H9 (cell line): ENCODE measurements around the gene WHRN. TPM values are rescaled to one million over a fixed set of nuclear protein-coding genes. Genes with fewer than 3 reads are reported as not detected.

Experiments used
- DNase-seq: peaks from one replicate; pipeline ENCODE4 v3.0.0-alpha.2; 2017
- H2AFZ ChIP-seq: one replicate; pipeline ENCODE4 v1.6.1; 2013; ENCODE audit warnings: mild to moderate bottlenecking, low read length, control low read depth, moderate library complexity
- H2AK5ac ChIP-seq: 2 replicates; pipeline ENCODE4 v1.6.1; 2013; ENCODE audit warnings: low read length, control low read depth, mixed read lengths; ENCODE audit not compliant: insufficient read length
- H2BK120ac ChIP-seq: one replicate; pipeline ENCODE4 v1.6.1; 2013; ENCODE audit warnings: low read depth, mild to moderate bottlenecking, low read length, control low read depth, inconsistent platforms; ENCODE audit not compliant: poor library complexity, severe bottlenecking
- H2BK12ac ChIP-seq: 2 replicates; pipeline ENCODE4 v1.6.1; 2013; ENCODE audit warnings: low read length, control low read depth, mixed read lengths, low read depth; ENCODE audit not compliant: insufficient read length
- H2BK15ac ChIP-seq: 2 replicates; pipeline ENCODE4 v1.6.1; 2013; ENCODE audit warnings: low read depth, low read length, control low read depth
- H2BK20ac ChIP-seq: one replicate; pipeline ENCODE4 v1.6.1; 2013; ENCODE audit warnings: low read depth, mild to moderate bottlenecking, low read length, control low read depth, inconsistent platforms; ENCODE audit not compliant: poor library complexity, severe bottlenecking
- H2BK5ac ChIP-seq: 2 replicates; pipeline ENCODE4 v1.6.1; 2013; ENCODE audit warnings: low read length, control low read depth, mixed read lengths; ENCODE audit not compliant: insufficient read length
- H3K14ac ChIP-seq: 2 replicates; pipeline ENCODE4 v1.6.1; 2013; ENCODE audit warnings: low read length, control low read depth; ENCODE audit not compliant: insufficient read depth
- H3K18ac ChIP-seq: 2 replicates; pipeline ENCODE4 v1.6.1; 2013; ENCODE audit warnings: low read depth, mild to moderate bottlenecking, mixed read lengths, low read length, control low read depth; ENCODE audit not compliant: insufficient read length
- H3K23ac ChIP-seq: 2 replicates; pipeline ENCODE4 v1.6.1; 2013; ENCODE audit warnings: low read length, control low read depth, mixed read lengths, low read depth; ENCODE audit not compliant: insufficient read length
- H3K23me2 ChIP-seq: 2 replicates; pipeline ENCODE4 v1.6.1; 2013; ENCODE audit warnings: low read depth, mild to moderate bottlenecking, mixed read lengths, low read length, control low read depth; ENCODE audit not compliant: insufficient read length, poor library complexity, severe bottlenecking
- H3K27ac ChIP-seq: 2 replicates; pipeline ENCODE4 v1.5.1; 2013; ENCODE audit warnings: low read length, control low read depth, mixed read lengths, low read depth; ENCODE audit not compliant: insufficient read length
- H3K27me3 ChIP-seq: 2 replicates; pipeline ENCODE4 v1.6.1; 2013; ENCODE audit warnings: low read length, control low read depth, inconsistent platforms; ENCODE audit not compliant: insufficient read depth
- H3K4ac ChIP-seq: 2 replicates; pipeline ENCODE4 v1.6.1; 2013; ENCODE audit warnings: low read depth, mild to moderate bottlenecking, control low read depth, inconsistent platforms, low read length, moderate library complexity
- H3K4me1 ChIP-seq: 2 replicates; pipeline ENCODE4 v1.6.1; 2013; ENCODE audit warnings: low read length, control low read depth, inconsistent platforms; ENCODE audit not compliant: insufficient read depth
- H3K4me2 ChIP-seq: 2 replicates; pipeline ENCODE4 v1.6.1; 2013; ENCODE audit warnings: low read length, control low read depth, mixed read lengths; ENCODE audit not compliant: insufficient read length, insufficient read depth
- H3K56ac ChIP-seq: 2 replicates; pipeline ENCODE4 v1.6.1; 2013; ENCODE audit warnings: low read depth, mild to moderate bottlenecking, mixed read lengths, low read length, control low read depth; ENCODE audit not compliant: insufficient read length
- H3K79me1 ChIP-seq: 2 replicates; pipeline ENCODE4 v1.6.1; 2013; ENCODE audit warnings: low read depth, mild to moderate bottlenecking, moderate library complexity, low read length, control low read depth, inconsistent platforms; ENCODE audit not compliant: insufficient read depth, poor library complexity, severe bottlenecking
- H3K79me2 ChIP-seq: 2 replicates; pipeline ENCODE4 v1.6.1; 2013; ENCODE audit warnings: low read length, control low read depth, inconsistent platforms; ENCODE audit not compliant: insufficient read depth
- H3K9ac ChIP-seq: 2 replicates; pipeline ENCODE4 v1.6.1; 2013; ENCODE audit warnings: low read length, control low read depth, mixed read lengths; ENCODE audit not compliant: insufficient read length; ENCODE audit errors: extremely low read depth
- H3K9me3 ChIP-seq: one replicate; pipeline ENCODE4 v1.6.1; 2013; ENCODE audit warnings: low read depth, low read length, inconsistent platforms; ENCODE audit not compliant: control insufficient read depth
- H3T11ph ChIP-seq: one replicate; pipeline ENCODE4 v1.6.1; 2013; ENCODE audit warnings: mild to moderate bottlenecking, low read length, control low read depth, inconsistent platforms
- H4K20me1 ChIP-seq: one replicate; pipeline ENCODE4 v1.6.1; 2013; ENCODE audit not compliant: control insufficient read depth, insufficient read length, insufficient read depth
- H4K5ac ChIP-seq: 2 replicates; pipeline ENCODE4 v1.6.1; 2013; ENCODE audit warnings: low read depth, mild to moderate bottlenecking, mixed read lengths, low read length, control low read depth; ENCODE audit not compliant: insufficient read length
- H4K8ac ChIP-seq: replicated peaks from 2 replicates; pipeline ENCODE4 v1.6.1; 2013; ENCODE audit warnings: low read length, control low read depth, mixed read lengths, low read depth; ENCODE audit not compliant: insufficient read length
- H4K91ac ChIP-seq: 2 replicates; pipeline ENCODE4 v1.6.1; 2013; ENCODE audit warnings: low read depth, mild to moderate bottlenecking, moderate library complexity, mixed read lengths, low read length, control low read depth; ENCODE audit not compliant: insufficient read length
- H3K27ac Mint-ChIP-seq, 3 experiments: 2 replicates in 2 of 3; 3 replicates in 1 of 3; pipeline ENCODE4 v1.8.0; 2020 to 2021; ENCODE audit warnings: mixed read lengths in 3 of 3, mild to moderate bottlenecking in 1 of 3, moderate library complexity in 1 of 3
- H3K27me3 Mint-ChIP-seq: 2 replicates; pipeline ENCODE4 v1.8.0; 2021; ENCODE audit warnings: low read depth, mild to moderate bottlenecking, moderate library complexity, mixed read lengths
- H3K36me3 Mint-ChIP-seq, 3 experiments: 2 replicates in 2 of 3; 3 replicates in 1 of 3; pipeline ENCODE4 v1.8.0; 2020 to 2021; ENCODE audit warnings: low read depth in 3 of 3, mixed read lengths in 3 of 3; ENCODE audit not compliant: insufficient read depth in 1 of 3
- H3K4me1 Mint-ChIP-seq, 2 experiments: 2 replicates each; pipeline ENCODE4 v1.8.0; 2020; ENCODE audit warnings: mixed read lengths in 2 of 2
- H3K4me3 Mint-ChIP-seq, 2 experiments: 2 replicates in 1 of 2; 3 replicates in 1 of 2; pipeline ENCODE4 v1.8.0; 2020 to 2021; ENCODE audit warnings: mild to moderate bottlenecking in 2 of 2, mixed read lengths in 2 of 2, moderate library complexity in 1 of 2
- H3K9me3 Mint-ChIP-seq, 2 experiments: 2 replicates in 1 of 2; 3 replicates in 1 of 2; pipeline ENCODE4 v1.8.0; 2020; ENCODE audit warnings: mild to moderate bottlenecking in 2 of 2, mixed read lengths in 2 of 2, moderate library complexity in 1 of 2
- WGBS: extraction: QIAGEN DNeasy Blood & Tissue Kit; methylation state at CpG from one replicate; pipeline ENCODE4 v1.1.7; 2013; ENCODE audit warnings: missing lambda C conversion rate, low lambda C conversion rate, mixed read lengths; ENCODE audit not compliant: insufficient read length; ENCODE audit errors: extremely low coverage; 5-methylcytosine and 5-hydroxymethylcytosine counted together
- total RNA-seq: library from RNA; stranded (reverse); gene quantifications from 2 replicates; pipeline ENCODE4 v1.2.1, GENCODE V29; 2021
- TF ChIP-seq, protein P1 (sequence below): fragments of 200-600 bp; sonication (generic); conservative IDR thresholded peaks from 3 replicates; pipeline ENCODE4 v1.8.0; 2021; ENCODE audit warnings: antibody characterized with exemption, mild to moderate bottlenecking

The WHRN gene
- total RNA-seq, 1 experiment from 2014 or later, result 2.2 TPM

GRCh38 chr9:114470121-114470520 lies 35.2 kb downstream of the WHRN start:
- Histone ChIP-seq H2BK20ac (no peak overlapping the region), H3K79me1 (no peaks in the 10 kb centered on the region), H2AK5ac (no peak overlapping the region), H3K9ac (no peak overlapping the region), H2BK15ac (no peak overlapping the region), H3K23ac (no peak overlapping the region), H4K5ac (no peak overlapping the region), H3T11ph (no peak overlapping the region), H3K23me2 (no peaks in the 10 kb centered on the region), H3K9me3 (no peaks in the 10 kb centered on the region), H4K8ac (no peak overlapping the region), H3K79me2 (no peaks in the 10 kb centered on the region), H2AFZ (no peak overlapping the region), H4K20me1 (no peaks in the 10 kb centered on the region), H3K4me2 (no peak overlapping the region), H3K18ac (no peak overlapping the region), H3K4ac (no peak overlapping the region), H3K4me1 (no peaks in the 10 kb centered on the region; the same call in 1 of the 2 replicates), H3K27ac (no peak overlapping the region), H2BK120ac (no peak overlapping the region), H2BK5ac (no peak overlapping the region), H3K27me3 (no peaks in the 10 kb centered on the region), H2BK12ac (no peak overlapping the region), H3K14ac (no peak overlapping the region), H4K91ac (no peak overlapping the region), H3K56ac (no peak overlapping the region)
- Mint-ChIP-seq H3K27me3 (no peaks in the 10 kb centered on the region; the same call in 1 of the 2 replicates), H3K36me3 (peaks cover 2 to 4% (median 2%) of the 10 kb centered on the region in 3 experiments; a peak in 5 of 7 replicates), H3K27ac (no peak overlapping the region; a peak in 1 of 7 replicates), H3K9me3 (no peaks in the 10 kb centered on the region), H3K4me1 (peaks cover 19 to 29% of the 10 kb centered on the region in 2 experiments), H3K4me3 (no peak overlapping the region)
- TF ChIP-seq, protein P1, sequence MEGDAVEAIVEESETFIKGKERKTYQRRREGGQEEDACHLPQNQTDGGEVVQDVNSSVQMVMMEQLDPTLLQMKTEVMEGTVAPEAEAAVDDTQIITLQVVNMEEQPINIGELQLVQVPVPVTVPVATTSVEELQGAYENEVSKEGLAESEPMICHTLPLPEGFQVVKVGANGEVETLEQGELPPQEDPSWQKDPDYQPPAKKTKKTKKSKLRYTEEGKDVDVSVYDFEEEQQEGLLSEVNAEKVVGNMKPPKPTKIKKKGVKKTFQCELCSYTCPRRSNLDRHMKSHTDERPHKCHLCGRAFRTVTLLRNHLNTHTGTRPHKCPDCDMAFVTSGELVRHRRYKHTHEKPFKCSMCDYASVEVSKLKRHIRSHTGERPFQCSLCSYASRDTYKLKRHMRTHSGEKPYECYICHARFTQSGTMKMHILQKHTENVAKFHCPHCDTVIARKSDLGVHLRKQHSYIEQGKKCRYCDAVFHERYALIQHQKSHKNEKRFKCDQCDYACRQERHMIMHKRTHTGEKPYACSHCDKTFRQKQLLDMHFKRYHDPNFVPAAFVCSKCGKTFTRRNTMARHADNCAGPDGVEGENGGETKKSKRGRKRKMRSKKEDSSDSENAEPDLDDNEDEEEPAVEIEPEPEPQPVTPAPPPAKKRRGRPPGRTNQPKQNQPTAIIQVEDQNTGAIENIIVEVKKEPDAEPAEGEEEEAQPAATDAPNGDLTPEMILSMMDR, result no peak
- no peak for DNase-seq
- WGBS, result no CpG with 5 or more reads among the region's 6 CpGs
